PC-9 (cell line): ENCODE results near the gene LAMA3. TPM values are rescaled to one million over a fixed set of nuclear protein-coding genes. Genes with fewer than 3 reads are reported as not detected.

Experiments
- BruUV-seq: library from RNA; stranded (reverse); fragments of 400-500 nt; replicated peaks from 2 replicates; lab custom pipeline; 2021; lab: Mats Ljungman, UMichigan
- CTCF ChIA-PET: fragments of 300-600 bp; sonication (Branson Sonifier 250); formaldehyde crosslinking; loops from one replicate; lab custom pipeline; 2022; ENCODE audit warnings: antibody characterized with exemption; lab: Charles Lee
- POLR2A ChIA-PET: fragments of 300-600 bp; sonication (Branson Sonifier 250); formaldehyde crosslinking; loops from one replicate; lab custom pipeline; 2022; ENCODE audit warnings: antibody characterized with exemption; ENCODE audit not compliant: unreplicated experiment; lab: Charles Lee
- DNase-seq, 2 experiments: peaks; one replicate each; pipeline versions ENCODE4 v3.0.0 to v3.0.0-alpha.2; 2015 to 2022; ENCODE audit warnings: mixed read lengths in 1 of 2
- H2AFZ ChIP-seq: fragments of 200-600 bp; sonication (generic); 2 replicates; pipeline ENCODE4 v1.8.1; 2017; ENCODE audit warnings: antibody characterized with exemption
- H3F3A ChIP-seq: fragments of 200-600 bp; sonication (generic); 2 replicates; pipeline ENCODE4 v1.8.1; 2017; ENCODE audit warnings: antibody characterized with exemption, mild to moderate bottlenecking, low read depth; ENCODE audit not compliant: insufficient read depth
- H3K27ac ChIP-seq: fragments of 200-600 bp; sonication (generic); 2 replicates; pipeline ENCODE4 v1.6.1; 2016; ENCODE audit warnings: mixed run types
- H3K27me3 ChIP-seq: fragments of 200-600 bp; sonication (generic); 2 replicates; pipeline ENCODE4 v1.6.1; 2016; ENCODE audit warnings: low read depth, mixed run types; ENCODE audit not compliant: insufficient read depth
- H3K36me3 ChIP-seq: fragments of 200-600 bp; sonication (generic); 2 replicates; pipeline ENCODE4 v1.6.1; 2016; ENCODE audit warnings: low read depth, mixed run types
- H3K4me1 ChIP-seq: fragments of 200-600 bp; sonication (generic); replicated peaks from 2 replicates; pipeline ENCODE4 v1.6.1; 2016; ENCODE audit warnings: mixed run types; ENCODE audit not compliant: insufficient read depth
- H3K4me2 ChIP-seq: fragments of 200-600 bp; sonication (generic); 2 replicates; pipeline ENCODE4 v1.6.1; 2017; ENCODE audit warnings: mixed run types
- H3K4me3 ChIP-seq: fragments of 200-600 bp; sonication (generic); 2 replicates; pipeline ENCODE4 v1.6.1; 2016; ENCODE audit warnings: mixed run types
- H3K79me2 ChIP-seq: fragments of 200-600 bp; sonication (generic); 2 replicates; pipeline ENCODE4 v1.6.1; 2017; ENCODE audit warnings: low read depth, mixed run types
- H3K9me2 ChIP-seq: fragments of 200-600 bp; sonication (generic); 2 replicates; pipeline ENCODE4 v1.8.1; 2017; ENCODE audit warnings: mild to moderate bottlenecking; ENCODE audit not compliant: insufficient read depth
- H3K9me3 ChIP-seq: fragments of 200-600 bp; sonication (generic); 2 replicates; pipeline ENCODE4 v1.8.1; 2016; ENCODE audit warnings: low read depth; ENCODE audit not compliant: insufficient read depth
- H4K20me1 ChIP-seq: fragments of 200-600 bp; sonication (generic); 2 replicates; pipeline ENCODE4 v1.8.1; 2017; ENCODE audit not compliant: insufficient read depth
- EZH2 ChIP-seq: fragments of 200-600 bp; sonication (generic); IDR thresholded peaks from 2 replicates; pipeline ENCODE4 v1.8.0; 2017; ENCODE audit warnings: antibody characterized with exemption, low read depth
- intact Hi-C: fragments of 100-400 bp; cut with micrococcal nuclease; formaldehyde crosslinking; loops from one replicate; pipeline ENCODE4 v1.10.0; 2022; ENCODE audit not compliant: unreplicated experiment
- total RNA-seq: library from RNA; stranded (reverse); gene quantifications from 2 replicates; pipeline ENCODE4 v1.2.3, GENCODE V29; 2021
- TF ChIP-seq, protein P1 (sequence below): fragments of 200-600 bp; sonication (generic); conservative IDR thresholded peaks from 2 replicates; pipeline ENCODE4 v1.6.1; 2017; ENCODE audit warnings: mixed run types, antibody characterized with exemption, mild to moderate bottlenecking, moderate library complexity

LAMA3 gene
- total RNA-seq, 1 experiment from 2014 or later, result 44.4 TPM

DNA sequence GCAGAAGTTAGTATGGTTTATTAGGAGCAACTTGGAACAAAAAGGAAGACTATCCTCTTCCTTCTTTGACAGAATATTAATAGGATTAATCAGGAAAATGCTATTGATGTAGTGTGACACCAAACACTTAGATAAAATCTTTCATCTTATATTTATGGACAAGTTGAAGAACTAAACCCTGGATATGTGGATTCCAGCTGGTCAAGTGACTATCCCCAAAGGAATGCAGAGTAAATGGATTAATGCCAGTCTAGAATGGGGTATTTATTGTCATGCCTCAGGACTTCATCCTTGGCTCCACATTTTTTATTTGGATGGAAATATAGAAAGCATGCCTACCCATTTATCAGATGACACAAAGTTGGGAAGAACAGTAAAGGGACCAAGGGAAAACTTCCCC, 201.3 kb downstream of the LAMA3 start:
- no peaks in the 10 kb centered on the region for H3K4me1 ChIP-seq
- no peaks in the 10 kb centered on the region for H3K9me3 ChIP-seq
- no peaks in the 10 kb centered on the region for H3F3A ChIP-seq
- no peaks in the 10 kb centered on the region for H4K20me1 ChIP-seq
- H2AFZ ChIP-seq, result no peak overlapping the region
- intact Hi-C loops, result no loop called here
- BruUV-seq, result no TSS peak
- no peak overlapping the region for H3K4me3 ChIP-seq
- ChIA-PET CTCF (no interaction called here), POLR2A (no interaction called here)
- TF ChIP-seq EZH2, result no peak
- TF ChIP-seq, protein P1, sequence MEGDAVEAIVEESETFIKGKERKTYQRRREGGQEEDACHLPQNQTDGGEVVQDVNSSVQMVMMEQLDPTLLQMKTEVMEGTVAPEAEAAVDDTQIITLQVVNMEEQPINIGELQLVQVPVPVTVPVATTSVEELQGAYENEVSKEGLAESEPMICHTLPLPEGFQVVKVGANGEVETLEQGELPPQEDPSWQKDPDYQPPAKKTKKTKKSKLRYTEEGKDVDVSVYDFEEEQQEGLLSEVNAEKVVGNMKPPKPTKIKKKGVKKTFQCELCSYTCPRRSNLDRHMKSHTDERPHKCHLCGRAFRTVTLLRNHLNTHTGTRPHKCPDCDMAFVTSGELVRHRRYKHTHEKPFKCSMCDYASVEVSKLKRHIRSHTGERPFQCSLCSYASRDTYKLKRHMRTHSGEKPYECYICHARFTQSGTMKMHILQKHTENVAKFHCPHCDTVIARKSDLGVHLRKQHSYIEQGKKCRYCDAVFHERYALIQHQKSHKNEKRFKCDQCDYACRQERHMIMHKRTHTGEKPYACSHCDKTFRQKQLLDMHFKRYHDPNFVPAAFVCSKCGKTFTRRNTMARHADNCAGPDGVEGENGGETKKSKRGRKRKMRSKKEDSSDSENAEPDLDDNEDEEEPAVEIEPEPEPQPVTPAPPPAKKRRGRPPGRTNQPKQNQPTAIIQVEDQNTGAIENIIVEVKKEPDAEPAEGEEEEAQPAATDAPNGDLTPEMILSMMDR, result no peak
- no peaks in the 10 kb centered on the region for H3K9me2 ChIP-seq
- no peak overlapping the region for H3K27ac ChIP-seq
- H3K4me2 ChIP-seq, result no peak overlapping the region
- H3K79me2 ChIP-seq, result no peaks in the 10 kb centered on the region
- H3K27me3 ChIP-seq, result no peaks in the 10 kb centered on the region
- DNase-seq, result peak in 1 of 2 experiments; percentile 36
- H3K36me3 ChIP-seq, result no peaks in the 10 kb centered on the region

DNA sequence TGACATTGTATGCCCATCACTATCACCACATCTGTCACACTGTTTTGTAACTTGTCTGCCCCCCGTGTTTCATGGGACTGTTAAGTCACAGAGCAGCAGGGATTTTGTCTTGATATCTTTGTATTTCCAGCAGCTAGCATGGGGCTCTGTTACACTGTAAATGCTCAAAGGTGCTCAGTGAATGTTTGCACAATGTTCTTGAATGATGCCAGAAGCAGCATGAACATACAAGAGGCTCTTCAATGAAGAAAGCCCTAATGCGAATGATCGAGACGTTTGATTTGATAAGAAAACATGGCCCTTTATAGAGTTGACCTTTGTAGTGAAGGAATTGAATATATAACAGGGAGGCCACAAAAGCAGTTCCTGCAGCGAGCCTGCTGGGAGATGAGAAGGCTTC, 204.4 kb downstream of the LAMA3 start:
- no TSS peak for BruUV-seq
- Histone ChIP-seq H2AFZ (no peak overlapping the region), H3K4me1 (no peaks in the 10 kb centered on the region), H3F3A (no peaks in the 10 kb centered on the region), H3K27me3 (no peaks in the 10 kb centered on the region), H3K79me2 (no peaks in the 10 kb centered on the region), H3K4me3 (no peak overlapping the region), H3K9me2 (no peaks in the 10 kb centered on the region), H3K4me2 (no peak overlapping the region), H3K27ac (no peak overlapping the region), H3K9me3 (no peaks in the 10 kb centered on the region), H3K36me3 (peaks cover 5% of the 10 kb centered on the region; the same call in 1 of the 2 replicates), H4K20me1 (no peaks in the 10 kb centered on the region)
- DNase-seq, result no peak
- TF ChIP-seq, protein P1, result no peak
- no peak for TF ChIP-seq EZH2
- ChIA-PET CTCF (no interaction called here), POLR2A (no interaction called here)
- intact Hi-C loops, result no loop called here

DNA sequence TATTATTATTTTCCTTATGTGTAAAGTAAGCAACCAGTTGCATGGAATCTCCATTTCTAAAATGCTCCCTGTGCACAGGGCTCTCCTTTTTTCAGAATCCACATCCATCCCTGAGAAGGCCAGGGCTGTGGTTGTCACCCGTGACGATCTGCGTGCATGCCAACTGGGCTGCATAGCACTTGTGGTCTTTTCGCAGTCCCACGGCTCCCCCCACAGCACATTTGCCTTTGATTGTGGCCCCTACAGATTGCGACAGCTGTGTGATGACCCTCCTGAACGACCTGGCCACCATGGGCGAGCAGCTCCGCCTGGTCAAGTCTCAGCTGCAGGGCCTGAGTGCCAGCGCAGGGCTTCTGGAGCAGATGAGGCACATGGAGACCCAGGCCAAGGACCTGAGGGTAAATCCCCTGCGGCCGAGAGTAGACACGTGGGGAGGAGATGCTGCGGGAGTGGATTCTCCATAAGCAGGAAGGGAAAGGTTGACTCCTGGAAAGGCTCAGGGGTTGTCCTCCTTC, 205.5 kb downstream of the LAMA3 start:
- H3K9me3 ChIP-seq, result no peaks in the 10 kb centered on the region
- H3K36me3 ChIP-seq, result peaks cover 6% of the 10 kb centered on the region; the same call in 1 of the 2 replicates
- TF ChIP-seq, protein P1, result no peak
- no peak for TF ChIP-seq EZH2
- H3K27ac ChIP-seq, result no peak overlapping the region
- no peak overlapping the region for H3K4me2 ChIP-seq
- H3K9me2 ChIP-seq, result no peaks in the 10 kb centered on the region
- no peak for DNase-seq
- CTCF ChIA-PET, result no interaction called here
- no peaks in the 10 kb centered on the region for H3F3A ChIP-seq
- no peaks in the 10 kb centered on the region for H4K20me1 ChIP-seq
- POLR2A ChIA-PET, result no interaction called here
- no peaks in the 10 kb centered on the region for H3K79me2 ChIP-seq
- intact Hi-C loops, result no loop called here
- no peak overlapping the region for H2AFZ ChIP-seq
- no peaks in the 10 kb centered on the region for H3K4me1 ChIP-seq
- no peak overlapping the region for H3K4me3 ChIP-seq
- BruUV-seq, result no TSS peak
- H3K27me3 ChIP-seq, result no peaks in the 10 kb centered on the region
